Activated gamma-delta T cell treated with Interleukin-2 at 50 U/mL for 16 hours (primary cell): Measurements from ENCODE around the gene USP17L10.
"Not testable (repeated sequence)": the region's sequence is repeated elsewhere in the genome, so short reads cannot be mapped to it uniquely, and the experiment has no call there.

Experiments used
- DNase-seq: peaks from one replicate; pipeline ENCODE4 v3.0.0-alpha.2; 2020

Gene USP17L10

GRCh38 chr4:9210357-9210756 lies at the start of gene USP17L10:
USP17L10 (plus strand) TSS chr4:9210657; CDS start chr4:9210657, 0 bp downstream.
- not testable (repeated sequence) for DNase-seq

- not testable (repeated sequence) for DNase-seq
These were observed 44.5 kb upstream of the USP17L10 start for GRCh38 chr4:9165990-9166389.

DNA sequence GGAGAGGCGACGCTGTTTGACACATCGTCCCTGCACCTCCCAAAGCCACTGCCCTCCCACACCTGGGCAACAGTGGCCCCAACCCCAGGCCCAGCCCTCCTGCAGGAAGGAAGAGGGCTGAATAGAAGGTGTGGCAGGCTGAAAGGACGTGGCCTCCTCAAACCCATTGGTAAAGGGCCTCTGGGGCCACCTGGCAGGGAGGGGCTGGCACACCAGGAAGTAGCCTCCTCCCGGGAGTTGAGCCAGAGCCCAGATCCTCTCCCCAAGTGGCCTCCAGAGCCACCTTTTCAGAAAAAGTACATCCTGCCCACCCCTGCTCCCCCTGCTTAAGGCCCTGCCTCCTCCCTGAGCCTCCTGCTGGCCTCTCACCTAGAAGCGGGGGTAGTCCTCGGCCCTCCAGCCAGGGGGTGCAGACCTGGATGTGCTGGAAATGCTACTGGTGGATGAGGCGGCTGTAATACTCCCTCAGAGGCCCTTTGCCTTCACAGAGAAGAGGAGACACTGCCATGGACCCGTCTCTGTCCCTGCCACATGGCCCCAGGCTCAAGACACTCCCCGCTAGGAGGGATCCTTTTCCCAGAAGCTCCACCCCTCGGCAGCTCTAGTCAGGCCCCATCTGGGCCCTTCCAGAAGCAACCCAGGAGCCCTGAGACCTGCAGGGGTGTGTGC lies 40.5 kb upstream of the USP17L10 start, which contains the start of gene FAM90A26:
Gene FAM90A26, plus strand, starts transcription at position 619 of the 669 bp plus-strand sequence. CDS start 2,764 bp downstream, outside the sequence.
- not testable (repeated sequence) for DNase-seq

GRCh38 chr4:9214701-9215100 lies 4.2 kb downstream of the USP17L10 start:
- DNase-seq: not testable (repeated sequence)

DNA sequence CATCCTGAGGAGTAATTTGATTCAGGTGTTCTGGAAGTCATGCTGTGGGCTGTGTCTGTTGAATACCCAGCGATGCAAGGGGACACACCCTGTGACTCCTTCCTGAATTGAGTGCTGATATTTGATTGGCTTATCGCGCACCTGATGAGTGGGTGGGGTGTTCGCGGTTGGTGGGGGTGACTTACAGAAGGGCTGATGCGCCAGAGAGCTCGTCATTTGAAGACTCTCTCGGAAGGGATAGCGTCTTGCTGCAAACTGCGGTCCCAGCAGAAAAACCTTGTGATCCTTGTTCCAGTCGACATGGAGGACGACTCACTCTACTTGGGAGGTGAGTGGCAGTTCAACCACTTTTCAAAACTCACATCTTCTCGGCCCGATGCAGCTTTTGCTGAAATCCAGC lies 4.6 kb downstream of the USP17L10 start, which contains the start of gene USP17L11:
Gene USP17L11, plus strand, starts transcription at position 301 of the 400 bp plus-strand sequence. Its CDS starts 0 bp downstream, at position 301.
- not testable (repeated sequence) for DNase-seq

GRCh38 chr4:9219852-9220251 lies 9.4 kb downstream of the USP17L10 start, which contains the start of gene USP17L12:
USP17L12 (plus strand) TSS chr4:9220152; CDS start chr4:9220152, 0 bp downstream.
- not testable (repeated sequence) for DNase-seq

- not testable (repeated sequence) for DNase-seq
These were observed 14.1 kb downstream of the USP17L10 start, which contains the start of gene USP17L13 for GRCh38 chr4:9224596-9224995. USP17L13 (plus strand) TSS chr4:9224896; CDS start chr4:9224896, 0 bp downstream.

DNA sequence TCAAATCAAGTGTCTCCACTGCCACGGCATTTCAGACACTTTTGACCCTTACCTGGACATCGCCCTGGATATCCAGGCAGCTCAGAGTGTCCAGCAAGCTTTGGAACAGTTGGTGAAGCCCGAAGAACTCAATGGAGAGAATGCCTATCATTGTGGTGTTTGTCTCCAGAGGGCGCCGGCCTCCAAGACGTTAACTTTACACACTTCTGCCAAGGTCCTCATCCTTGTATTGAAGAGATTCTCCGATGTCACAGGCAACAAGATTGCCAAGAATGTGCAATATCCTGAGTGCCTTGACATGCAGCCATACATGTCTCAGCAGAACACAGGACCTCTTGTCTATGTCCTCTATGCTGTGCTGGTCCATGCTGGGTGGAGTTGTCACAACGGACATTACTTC lies 19.8 kb downstream of the USP17L10 start:
- DNase-seq: not testable (repeated sequence)

DNA sequence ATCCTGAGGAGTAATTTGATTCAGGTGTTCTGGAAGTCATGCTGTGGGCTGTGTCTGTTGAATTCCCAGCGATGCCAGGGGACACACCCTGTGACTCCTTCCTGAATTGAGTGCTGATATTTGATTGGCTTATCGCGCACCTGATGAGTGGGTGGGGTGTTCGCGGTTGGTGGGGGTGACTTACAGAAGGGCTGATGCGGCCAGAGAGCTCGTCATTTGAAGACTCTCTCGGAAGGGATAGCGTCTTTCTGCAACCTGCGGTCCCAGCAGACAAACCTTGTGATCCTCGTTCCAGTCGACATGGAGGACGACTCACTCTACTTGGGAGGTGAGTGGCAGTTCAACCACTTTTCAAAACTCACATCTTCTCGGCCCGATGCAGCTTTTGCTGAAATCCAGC lies 23.6 kb downstream of the USP17L10 start, which contains the start of gene USP17L15:
Gene USP17L15, plus strand, starts transcription at position 301 of the 400 bp plus-strand sequence. Its CDS starts 0 bp downstream, at position 301.
- DNase-seq: not testable (repeated sequence)

- DNase-seq: not testable (repeated sequence)
These were observed 28.0 kb downstream of the USP17L10 start for GRCh38 chr4:9238461-9238860.

DNA sequence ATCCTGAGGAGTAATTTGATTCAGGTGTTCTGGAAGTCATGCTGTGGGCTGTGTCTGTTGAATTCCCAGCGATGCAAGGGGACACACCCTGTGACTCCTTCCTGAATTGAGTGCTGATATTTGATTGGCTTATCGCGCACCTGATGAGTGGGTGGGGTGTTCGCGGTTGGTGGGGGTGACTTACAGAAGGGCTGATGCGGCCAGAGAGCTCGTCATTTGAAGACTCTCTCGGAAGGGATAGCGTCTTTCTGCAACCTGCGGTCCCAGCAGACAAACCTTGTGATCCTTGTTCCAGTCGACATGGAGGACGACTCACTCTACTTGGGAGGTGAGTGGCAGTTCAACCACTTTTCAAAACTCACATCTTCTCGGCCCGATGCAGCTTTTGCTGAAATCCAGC lies 33.1 kb downstream of the USP17L10 start, which contains the start of gene USP17L17:
Gene USP17L17, plus strand, starts transcription at position 301 of the 400 bp plus-strand sequence. Its CDS starts 0 bp downstream, at position 301.
- not testable (repeated sequence) for DNase-seq

GRCh38 chr4:9247953-9248680 lies 37.7 kb downstream of the USP17L10 start, which contains the start of gene USP17L18:
USP17L18 (plus strand) TSS chr4:9248630; CDS start chr4:9248630, 0 bp downstream.
- DNase-seq: peak; percentile 5

GRCh38 chr4:9253078-9253477 lies 42.6 kb downstream of the USP17L10 start, which contains the start of gene USP17L19:
USP17L19 (plus strand) TSS chr4:9253378; CDS start chr4:9253378, 0 bp downstream.
- not testable (repeated sequence) for DNase-seq

DNA sequence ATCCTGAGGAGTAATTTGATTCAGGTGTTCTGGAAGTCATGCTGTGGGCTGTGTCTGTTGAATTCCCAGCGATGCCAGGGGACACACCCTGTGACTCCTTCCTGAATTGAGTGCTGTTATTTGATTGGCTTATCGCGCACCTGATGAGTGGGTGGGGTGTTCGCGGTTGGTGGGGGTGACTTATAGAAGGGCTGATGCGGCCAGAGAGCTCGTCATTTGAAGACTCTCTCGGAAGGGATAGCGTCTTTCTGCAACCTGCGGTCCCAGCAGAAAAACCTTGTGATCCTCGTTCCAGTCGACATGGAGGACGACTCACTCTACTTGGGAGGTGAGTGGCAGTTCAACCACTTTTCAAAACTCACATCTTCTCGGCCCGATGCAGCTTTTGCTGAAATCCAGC lies 47.4 kb downstream of the USP17L10 start, which contains the start of gene USP17L20:
Gene USP17L20, plus strand, starts transcription at position 301 of the 400 bp plus-strand sequence. Its CDS starts 0 bp downstream, at position 301.
- not testable (repeated sequence) for DNase-seq
